OCI-M1 (cell line): Measurements from ENCODE around the gene HAS3.
A peak's percentile ranks its signal among the peaks of the same experiment; 100 is the strongest.
"Not testable (repeated sequence)": the region's sequence is repeated elsewhere in the genome, so short reads cannot be mapped to it uniquely, and the experiment has no call there.

Source experiments
- DNase-seq: peaks from one replicate; lab custom pipeline; 2025; lab: John Stamatoyannopoulos, UW

Gene HAS3, protein sequence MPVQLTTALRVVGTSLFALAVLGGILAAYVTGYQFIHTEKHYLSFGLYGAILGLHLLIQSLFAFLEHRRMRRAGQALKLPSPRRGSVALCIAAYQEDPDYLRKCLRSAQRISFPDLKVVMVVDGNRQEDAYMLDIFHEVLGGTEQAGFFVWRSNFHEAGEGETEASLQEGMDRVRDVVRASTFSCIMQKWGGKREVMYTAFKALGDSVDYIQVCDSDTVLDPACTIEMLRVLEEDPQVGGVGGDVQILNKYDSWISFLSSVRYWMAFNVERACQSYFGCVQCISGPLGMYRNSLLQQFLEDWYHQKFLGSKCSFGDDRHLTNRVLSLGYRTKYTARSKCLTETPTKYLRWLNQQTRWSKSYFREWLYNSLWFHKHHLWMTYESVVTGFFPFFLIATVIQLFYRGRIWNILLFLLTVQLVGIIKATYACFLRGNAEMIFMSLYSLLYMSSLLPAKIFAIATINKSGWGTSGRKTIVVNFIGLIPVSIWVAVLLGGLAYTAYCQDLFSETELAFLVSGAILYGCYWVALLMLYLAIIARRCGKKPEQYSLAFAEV

DNA sequence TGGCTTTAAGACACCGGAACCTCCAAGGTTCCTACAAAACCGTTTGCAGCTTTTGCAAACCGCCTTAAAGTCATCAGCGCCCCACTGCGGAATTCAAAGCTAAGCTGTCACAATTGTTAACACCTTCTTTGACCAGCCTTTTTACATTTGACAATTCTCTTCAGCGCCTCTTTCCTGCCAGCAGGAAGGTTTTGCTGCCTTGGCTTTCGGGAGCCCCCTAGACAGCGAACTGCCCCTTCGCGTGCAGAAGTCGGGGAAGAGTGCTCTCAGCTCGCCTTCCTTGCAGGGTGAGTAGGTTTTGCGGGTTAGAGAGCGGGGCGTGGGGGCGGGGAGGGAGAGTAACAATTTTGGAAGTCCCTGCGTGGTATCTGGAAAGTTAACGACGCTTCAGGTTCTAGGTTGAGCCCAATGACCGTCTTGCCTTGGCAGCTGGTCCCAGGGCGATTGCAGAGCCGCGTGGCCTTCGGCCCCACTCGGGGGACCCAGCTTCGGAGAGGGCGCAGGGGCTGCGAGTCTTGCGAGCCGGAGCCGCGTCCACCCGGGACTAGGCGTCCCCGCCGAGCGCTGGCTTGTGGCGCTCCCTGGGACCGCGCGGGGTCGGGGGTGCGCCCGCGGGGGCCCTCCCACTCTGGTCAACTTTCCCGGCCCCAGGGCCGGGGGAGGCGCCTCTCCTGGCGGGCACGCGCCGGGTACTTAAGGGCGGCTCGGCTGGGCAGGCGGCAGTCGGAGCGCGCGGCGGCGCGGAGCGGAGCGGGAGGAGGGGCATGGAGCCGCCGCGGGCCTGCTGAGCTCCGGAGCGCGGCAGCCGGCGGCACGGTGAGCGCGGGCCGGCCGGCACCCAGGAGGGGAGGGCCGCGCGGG lies at the start of gene HAS3:
Gene HAS3 (plus strand): TSS at position 153 of the 861 bp plus-strand sequence. CDS start 3,743 bp downstream, outside the sequence.
- peak; percentile 82 for DNase-seq

DNA sequence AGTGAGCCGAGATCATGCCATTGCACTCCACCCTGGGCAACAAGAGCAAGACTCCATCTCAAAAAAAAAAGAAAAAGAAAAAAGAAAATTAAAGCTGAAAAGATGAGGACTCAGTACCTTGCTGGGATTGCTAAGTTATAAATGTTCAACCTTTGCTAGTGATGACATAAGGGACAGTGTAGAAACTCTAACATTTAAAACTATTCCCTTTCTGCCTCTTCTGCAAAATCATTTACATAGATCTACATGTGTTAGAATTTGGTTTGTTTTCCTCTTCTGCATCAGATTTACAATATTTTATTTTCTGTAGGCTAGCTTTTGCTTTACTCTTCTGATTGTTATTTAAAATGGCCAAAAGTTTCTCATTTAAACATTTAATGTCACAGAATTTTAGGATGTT lies 49.5 kb upstream of the HAS3 start:
- DNase-seq: no peak

DNA sequence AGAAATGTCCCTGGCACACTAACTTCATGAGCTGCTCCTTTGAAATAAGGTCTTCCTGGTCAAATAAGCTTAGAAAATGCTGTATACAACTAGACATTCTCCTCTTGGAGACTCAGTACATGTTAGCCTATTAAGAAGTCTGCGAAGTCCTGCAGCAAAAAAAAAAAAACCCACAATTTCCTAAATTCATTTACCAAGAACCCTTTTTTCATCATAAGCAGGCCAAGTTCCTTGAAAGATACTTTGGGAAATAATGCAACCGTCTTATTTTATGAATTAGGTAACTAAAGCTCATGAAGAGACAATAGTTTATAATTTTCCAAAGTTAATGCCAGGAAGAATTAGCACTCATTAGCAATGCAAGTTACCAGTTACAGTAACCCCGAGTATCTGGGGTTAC lies 49.0 kb upstream of the HAS3 start:
- no peak for DNase-seq

DNA sequence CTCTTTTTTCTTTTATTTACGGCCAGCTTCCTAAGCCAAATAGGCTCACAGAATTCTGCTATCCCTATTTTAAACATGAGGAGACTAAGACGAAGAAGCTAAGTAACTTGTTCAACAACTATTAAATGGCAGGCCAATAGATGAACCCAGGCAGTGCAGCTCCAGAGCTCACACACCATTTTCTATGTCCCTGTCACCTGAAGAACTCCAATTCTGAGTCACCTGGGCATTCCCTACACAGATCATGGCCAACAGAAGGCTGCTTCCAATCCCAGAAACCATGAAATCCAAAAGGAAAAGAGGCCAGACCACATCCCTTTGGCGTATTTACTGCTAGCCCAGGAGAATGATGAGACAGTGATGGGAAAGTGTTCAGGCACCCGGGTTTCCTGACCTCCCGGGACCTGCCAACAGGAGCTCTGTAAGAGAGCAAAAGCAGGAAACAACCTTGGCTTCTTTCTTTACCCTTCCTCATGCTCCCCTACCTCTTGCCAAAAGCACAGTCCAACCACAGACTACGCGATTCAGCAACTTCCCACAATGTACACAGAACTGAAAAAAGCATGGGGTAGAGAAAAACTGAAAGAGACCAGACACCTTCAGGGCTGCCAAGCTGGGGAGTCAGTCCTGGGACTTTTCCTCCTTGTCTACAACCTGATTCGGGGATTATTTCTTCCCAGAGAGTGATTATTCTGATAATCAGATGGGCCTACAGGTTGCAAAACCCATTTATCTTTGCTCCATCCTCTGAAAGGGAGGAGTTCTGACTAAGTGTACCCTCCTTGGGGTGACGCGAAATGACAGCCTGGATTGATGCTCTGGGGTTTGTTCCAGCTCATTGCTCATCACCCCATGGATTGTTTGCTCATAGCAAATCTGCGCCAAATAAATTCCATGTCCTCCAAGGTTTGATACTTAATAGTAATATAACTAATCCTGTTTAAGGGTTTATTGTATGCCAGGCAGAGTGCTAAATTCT lies 47.8 kb upstream of the HAS3 start:
- DNase-seq: no peak

DNA sequence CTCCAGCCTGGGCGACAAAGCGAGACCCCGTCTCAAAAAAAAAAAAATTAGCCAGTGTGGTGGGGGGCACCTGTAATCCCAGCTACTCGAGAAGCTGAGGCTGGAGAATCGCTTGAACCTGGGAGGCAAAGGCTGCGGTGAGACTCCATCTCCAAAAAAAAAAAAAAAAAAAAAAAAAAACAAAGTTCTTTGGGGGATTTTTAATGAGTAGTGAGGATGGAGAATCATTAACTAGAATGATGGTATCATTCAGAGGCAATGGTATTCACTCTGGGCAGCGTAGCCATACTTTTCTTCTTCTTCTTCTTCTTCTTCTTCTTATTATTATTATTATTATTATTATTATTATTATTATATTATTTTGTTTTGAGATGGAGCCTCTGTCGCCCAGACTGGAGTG lies 42.0 kb upstream of the HAS3 start:
- DNase-seq: not testable (repeated sequence)

DNA sequence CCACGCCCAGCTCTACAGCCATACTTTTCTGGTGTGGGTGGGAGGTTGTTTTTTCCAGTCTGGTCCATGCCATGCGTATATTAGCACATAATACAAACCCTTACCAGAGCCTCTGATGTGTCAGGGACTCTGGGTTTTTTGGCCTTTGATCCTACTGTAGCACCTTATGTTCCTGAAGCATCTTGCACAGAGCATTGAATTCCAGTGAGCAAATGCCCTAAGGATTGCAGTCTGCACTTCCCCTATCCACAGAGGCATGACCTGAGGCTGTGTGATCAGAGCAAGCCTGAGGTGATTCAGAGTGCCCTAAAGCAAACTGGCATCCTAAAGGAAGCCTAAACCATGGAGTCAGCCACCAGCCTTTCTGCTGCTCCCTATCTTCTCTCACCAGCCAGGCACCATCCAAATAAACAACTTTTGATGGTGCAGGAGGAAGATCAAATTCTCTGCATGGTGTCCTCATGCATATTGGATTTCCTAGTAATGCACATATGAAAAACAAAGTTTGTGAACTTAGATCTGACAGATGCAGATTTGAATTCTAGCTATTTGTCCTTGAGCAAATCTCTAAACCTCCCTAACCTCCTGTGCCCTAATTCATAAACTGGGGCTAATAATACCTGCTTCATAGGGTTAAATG lies 41.2 kb upstream of the HAS3 start:
- no peak for DNase-seq

DNA sequence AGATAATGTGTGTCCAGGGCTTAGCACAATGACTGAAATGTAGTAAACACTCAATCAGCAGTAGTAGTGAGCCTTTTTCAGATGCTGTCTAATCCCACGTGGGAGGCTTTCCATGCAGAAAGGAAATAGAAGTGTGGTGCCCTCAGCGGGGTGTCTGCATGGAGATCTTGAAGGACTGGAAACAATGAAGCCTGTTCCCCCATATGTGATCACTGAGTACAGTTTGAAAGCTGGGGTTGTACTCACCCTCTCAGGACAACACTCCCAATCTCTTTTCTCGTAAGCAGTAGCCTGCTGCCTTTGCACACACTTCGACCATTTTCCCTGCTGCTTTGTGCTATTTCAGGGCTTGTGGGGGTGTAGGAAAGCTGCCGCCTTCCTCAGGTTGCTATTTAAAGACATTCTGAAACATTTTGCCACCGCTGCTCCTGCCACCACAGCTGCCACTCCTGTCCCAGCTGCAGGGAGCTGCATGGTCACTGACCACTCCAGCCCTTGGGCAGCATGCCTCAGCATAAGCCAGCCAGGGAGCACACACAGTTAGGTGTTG lies 40.6 kb upstream of the HAS3 start:
- DNase-seq: no peak

DNA sequence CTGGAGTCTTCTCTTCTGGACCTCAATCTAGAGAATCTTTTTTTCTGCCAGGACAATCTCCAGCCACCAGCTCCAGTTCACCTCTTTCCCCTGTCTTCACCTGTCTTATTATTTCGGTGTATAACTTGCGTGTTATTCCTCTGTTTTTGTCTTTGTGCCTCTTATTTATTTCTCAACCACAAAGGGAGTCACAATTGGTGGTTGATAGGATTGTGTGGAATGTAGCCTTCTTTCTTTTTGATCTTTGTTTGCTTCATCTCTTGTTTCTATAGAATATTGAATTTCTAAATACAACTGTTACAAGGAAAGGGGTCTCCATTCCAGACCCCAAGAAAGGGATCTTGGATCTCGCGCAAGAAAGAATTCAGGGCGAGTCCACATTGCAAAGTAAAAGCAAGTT lies 35.9 kb upstream of the HAS3 start:
- DNase-seq: no peak

DNA sequence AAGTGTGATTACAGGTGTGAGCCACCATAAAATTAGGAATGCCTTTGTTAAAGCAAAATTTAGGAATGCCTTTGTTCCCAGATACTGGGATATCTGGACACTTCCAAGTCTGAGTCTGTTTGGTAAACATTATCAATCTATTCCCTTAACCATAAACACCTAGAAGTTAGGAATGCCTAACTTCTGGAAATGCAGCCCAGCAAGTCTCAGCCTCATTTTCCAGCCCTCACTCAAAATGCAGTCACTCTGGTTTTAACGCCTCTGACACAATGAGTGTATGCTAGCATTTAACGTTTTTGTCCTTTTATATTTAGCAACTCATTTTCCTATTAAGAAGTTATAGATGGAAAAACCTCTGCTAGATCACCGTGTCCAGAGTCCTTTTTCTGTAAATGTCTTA lies 34.4 kb upstream of the HAS3 start:
- DNase-seq: no peak

DNA sequence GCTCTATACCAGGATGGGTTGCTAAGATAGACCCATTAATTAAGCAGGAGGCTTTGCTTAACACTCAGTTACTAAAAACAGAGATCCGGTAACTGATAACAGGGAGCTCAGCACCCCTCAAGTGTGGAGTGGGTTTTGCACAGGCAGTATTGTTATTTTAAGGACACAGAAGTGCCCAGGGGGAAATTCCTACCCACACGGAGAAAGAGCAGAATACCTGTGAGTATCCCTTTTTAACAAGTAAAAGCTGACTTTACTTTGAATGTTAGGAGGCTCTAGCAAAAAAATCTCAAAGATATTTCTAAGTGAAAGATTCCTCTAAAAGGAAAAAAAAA lies 32.8 kb upstream of the HAS3 start:
- DNase-seq: no peak

DNA sequence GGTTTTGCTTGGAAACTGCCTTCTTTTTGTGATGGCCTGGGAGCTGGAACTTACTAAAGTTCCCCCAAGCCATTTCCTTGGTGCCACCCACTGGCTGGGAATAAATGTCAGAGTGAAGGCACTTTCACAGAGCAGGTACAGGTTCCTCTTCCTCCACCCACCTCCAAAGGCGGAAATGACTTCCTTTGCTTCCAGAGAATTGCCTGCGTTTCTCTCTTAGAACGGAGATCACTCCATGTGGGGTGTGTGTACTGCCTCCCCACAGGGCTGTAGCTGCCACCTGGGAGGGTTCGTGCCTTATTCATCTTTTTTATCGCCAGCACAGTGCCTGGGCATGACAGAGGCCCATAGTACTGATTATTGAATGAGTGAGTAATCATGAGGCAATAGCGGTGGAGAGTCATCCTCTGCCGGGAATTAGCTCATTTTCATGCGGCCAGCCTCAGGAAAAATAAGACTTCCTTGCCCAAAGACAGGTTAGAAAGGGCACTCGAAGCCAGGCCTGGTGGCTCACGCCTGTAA lies 32.2 kb upstream of the HAS3 start:
- DNase-seq: no peak

DNA sequence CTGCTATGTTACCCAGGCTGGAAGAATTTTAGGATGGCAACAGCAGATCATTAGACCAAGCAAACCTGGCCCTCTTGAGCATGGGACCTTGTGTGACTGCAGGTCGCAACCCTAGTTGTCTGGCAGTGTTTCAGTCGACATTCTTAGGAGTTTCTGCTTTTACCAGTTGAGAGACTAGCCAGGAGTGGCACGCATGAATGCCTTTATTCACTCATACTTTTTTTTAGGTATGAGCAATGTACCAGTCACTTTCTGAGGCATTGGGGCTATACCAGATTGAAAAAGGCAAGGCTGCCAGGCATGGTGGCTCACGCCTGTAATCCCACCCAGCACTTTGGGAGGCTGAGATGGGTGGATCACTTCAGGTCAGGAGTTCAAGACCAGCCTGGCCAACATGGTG lies 28.2 kb upstream of the HAS3 start:
- no peak for DNase-seq

DNA sequence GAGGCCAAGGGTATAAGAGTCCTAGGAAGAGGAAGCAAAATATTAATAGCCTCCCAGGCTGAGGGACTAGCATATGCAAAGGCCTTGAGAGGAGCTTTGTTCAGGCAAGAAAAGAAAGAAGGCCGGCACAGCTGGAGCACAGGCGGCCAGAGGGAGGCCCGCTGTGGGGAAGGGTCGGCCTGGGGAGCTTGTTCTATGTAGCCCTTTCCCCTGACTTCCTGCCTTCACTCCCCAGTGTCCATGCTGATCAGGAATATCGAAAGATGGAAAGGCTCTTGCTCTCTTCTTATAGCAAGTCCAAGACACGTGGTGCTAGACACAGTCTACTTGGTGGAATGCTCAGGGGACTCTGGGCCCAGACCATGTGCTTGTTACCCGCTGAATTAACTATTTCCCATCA lies 27.4 kb upstream of the HAS3 start:
- DNase-seq: no peak

DNA sequence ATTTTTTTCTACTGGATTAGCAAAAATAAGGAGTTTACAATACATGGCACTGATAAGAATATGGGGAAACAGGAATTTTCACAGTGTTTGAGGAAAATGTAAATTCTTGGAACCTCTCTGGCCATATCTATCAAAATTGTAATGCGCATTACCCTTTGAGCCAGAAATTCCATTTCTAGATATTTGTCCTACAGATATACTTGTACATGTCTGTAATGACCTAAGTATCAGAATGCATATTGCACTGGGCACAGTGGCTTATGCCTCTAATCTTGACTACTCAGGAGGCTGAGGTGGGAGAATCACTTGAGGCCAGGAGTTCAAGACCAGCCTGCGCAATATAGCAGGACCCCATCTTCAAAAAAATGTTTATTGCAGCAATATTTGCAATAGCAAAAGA lies 25.8 kb upstream of the HAS3 start:
- DNase-seq: no peak

DNA sequence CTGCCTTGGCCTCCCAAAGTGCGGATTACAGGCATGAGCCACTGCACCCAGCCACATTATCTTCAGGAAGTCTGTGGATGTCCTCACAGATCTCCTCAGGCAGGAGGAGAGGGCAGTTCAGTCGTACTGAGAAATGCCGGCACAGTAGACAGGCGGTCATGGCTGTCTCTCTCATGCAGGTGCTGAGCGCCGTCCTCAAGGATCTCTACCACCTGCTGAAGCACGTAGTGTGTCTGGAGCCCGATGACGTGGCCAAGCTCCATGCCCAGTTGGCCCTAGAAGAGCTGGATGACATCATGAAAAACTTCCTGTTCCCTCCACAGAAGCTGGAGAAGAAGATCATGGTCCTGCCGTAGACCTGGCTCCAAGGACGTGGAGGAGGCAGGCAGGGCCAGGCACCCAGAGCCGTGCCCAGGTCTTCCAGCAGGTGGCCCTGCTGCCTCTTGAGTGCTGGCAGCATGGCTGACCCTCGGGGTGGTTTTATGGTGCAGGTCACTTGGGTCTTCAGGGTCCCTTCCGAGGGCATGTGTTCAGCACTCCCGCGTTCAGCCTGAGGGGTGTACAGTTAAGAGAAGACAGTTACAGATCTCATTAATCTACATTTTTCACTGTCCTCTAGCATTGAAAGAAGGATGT lies 22.0 kb upstream of the HAS3 start:
- no peak for DNase-seq

DNA sequence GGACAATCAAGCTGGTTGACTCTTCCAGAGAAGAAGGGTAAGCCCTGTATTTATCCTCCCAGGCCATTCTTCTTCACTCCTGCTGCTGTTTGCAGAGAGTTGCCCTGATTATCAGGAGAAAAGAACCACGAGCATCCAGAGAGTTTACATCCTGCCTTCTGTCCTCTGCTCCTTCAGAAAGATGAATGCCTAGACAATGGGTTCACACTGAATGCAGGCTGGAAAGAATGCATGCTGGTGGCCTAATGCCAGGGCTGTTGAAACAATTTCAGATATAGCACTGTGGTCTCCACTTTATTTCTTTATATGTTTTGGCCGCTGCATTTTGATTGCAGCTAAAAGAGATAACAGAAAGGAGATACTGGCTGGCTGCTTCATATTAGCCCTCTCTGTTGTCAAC lies 21.2 kb upstream of the HAS3 start:
- no peak for DNase-seq

DNA sequence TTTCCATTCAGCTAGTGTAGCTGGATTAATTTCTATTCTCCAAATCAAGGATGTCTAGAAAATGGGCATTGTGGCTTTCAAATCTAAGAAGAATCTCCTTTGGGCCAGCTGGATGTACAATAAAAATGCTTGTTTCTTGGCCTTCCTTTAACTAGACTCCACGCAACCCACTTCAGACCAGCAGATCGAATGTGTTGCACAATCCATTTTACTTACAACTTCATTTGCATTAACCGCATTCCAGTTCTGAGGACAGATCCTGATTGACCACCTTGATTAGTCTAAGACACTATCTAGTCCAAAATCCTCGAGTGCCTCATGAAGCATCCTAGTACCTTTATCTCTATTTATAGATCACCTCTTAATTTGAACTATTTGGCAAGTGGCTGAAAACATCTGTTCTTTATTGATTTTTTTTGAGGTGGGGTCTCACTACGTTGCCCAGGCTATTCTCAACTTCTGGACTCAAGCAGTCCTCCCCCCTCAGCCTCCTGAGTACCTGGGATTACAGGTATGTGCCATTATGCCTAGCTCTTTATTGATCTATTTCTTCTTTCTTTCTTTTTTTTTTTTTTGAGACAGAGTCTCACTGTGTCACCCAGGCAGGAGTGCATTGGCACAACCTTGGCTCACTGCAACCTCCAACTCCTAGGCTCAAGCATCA lies 20.3 kb upstream of the HAS3 start:
- DNase-seq: no peak

DNA sequence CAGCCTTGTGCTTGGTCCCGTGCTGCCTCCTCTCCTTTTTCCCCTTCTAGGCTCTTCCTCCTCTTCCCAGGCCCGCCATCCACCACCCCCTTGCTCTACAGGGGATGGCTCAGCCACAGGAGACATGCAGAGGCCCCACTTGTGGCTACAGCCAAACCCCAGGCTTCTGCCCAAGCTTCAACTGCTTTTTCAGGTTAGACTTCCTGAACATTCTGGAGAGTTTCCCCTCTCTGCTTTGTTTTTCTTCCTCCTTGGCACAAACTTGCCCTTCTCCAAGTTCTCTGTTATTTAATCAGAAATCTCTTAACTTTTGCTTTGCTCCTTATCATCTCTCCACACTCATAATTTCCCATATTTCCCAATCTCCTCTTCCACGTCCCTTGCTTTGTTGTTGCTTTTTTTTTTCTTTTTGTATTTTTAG lies 18.3 kb upstream of the HAS3 start:
- DNase-seq: no peak

DNA sequence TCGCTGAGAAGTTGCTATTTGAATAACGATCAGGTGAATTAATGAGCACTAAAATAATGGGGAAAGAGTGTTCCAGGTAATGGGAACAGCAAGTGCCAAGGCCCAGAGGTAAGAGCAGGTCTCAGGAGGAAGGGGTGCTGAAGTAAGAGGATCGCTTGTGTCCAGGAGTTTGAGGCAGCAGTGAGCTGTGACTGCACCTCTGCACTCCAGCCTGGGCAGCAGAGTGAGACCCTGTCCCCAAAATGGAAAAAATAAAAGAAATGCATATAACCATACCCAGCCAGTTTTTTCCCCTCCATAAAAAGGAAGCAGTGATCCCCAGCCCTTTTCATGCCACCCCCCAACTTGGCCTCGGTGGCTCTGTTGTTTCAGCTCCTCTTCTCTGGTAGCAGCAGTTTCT lies 16.8 kb upstream of the HAS3 start:
- DNase-seq: no peak
